GM12874 (cell line): ENCODE measurements around the gene ID3.

ENCODE experiments used
- CTCF ChIP-seq: IDR thresholded peaks from 2 replicates; pipeline ENCODE4 v1.5.1; 2011; ENCODE audit warnings: low read depth, mild to moderate bottlenecking, control low read depth, low read length, moderate library complexity; ENCODE audit not compliant: insufficient read depth

Gene ID3

GRCh38 chr1:23557471-23558124, 1.7 kb downstream of the ID3 start:
- TF ChIP-seq CTCF, result no peak

GRCh38 chr1:23556635-23557470, 2.4 kb downstream of the ID3 start:
- TF ChIP-seq CTCF, result no peak

- TF ChIP-seq CTCF, result no peak
These were observed 3.2 kb downstream of the ID3 start for GRCh38 chr1:23555986-23556634.

- no peak for TF ChIP-seq CTCF
These were observed 3.9 kb downstream of the ID3 start for GRCh38 chr1:23555270-23555985.

GRCh38 chr1:23554481-23555269, 4.6 kb downstream of the ID3 start:
- peak; percentile 50 for TF ChIP-seq CTCF

GRCh38 chr1:23554127-23554480, 5.2 kb downstream of the ID3 start:
- no peak for TF ChIP-seq CTCF
